Naive thymus-derived CD8-positive, alpha-beta T cell (primary cell): ENCODE results near the gene NPY2R. TPM values are rescaled to one million over a fixed set of nuclear protein-coding genes. Genes with fewer than 3 reads are reported as not detected.

Source experiments
- polyA plus RNA-seq, 3 donors: library from polyadenylated mRNA; unstranded; fragments of 300-500 nt; fragmentation: Illumina TruSeq; gene quantifications; one replicate each; pipeline ENCODE4 v1.2.3, GENCODE V29; 2021
- total RNA-seq, 8 experiments: library from RNA in 2 of 8; stranded (reverse) in 2 of 8; gene quantifications; one replicate each; pipeline ENCODE4 v1.2.3 and lab custom pipeline; 2021 to 2026

Gene NPY2R
- total and polyA plus RNA-seq, 5 experiments from 2014 or later = not detected

Other genes starting within 250 kb of the NPY2R start
- gene MAP9, start 168.3 kb downstream of the NPY2R start, total RNA-seq = 10 to 100 TPM in 1 of 2 experiments, 1 to 10 TPM in 1; 8.8 to 11.2 TPM
- gene MAP9, start 168.3 kb downstream of the NPY2R start, polyA plus RNA-seq = 1 to 10 TPM; 4.3 to 7.9 (median 5.5) TPM